Measurements from ENCODE around the gene SLC15A5. TPM values are rescaled to one million over a fixed set of nuclear protein-coding genes. Genes with fewer than 3 reads are reported as not detected.

SLC15A5 gene
- total RNA-seq, 2 donors from 2014 or later = not detected

GRCh38 chr12:16183541-16183940 is 93.9 kb downstream of the SLC15A5 start:
- DNase-seq (ENCODE audit: low spot score) = no peak
- no peaks in the 10 kb centered on the region for H3K9me3 ChIP-seq
- no peaks in the 10 kb centered on the region for H3K4me1 ChIP-seq (ENCODE audit: control insufficient read depth in 1 of 2, low read depth in 2 of 2)
- ATAC-seq (ENCODE audit: insufficient number of reproducible peaks, low FRiP score, low read depth) = no peak
- TF ChIP-seq CTCF (IDR thresholded peaks at IDR 0.05) = no peak
- no peaks in the 10 kb centered on the region for H3K36me3 ChIP-seq
- no peak overlapping the region for H3K27ac ChIP-seq
- no peak overlapping the region for H3K4me3 ChIP-seq
- H3K27me3 ChIP-seq (replicated peaks; ENCODE audit: insufficient read depth) = no peaks in the 10 kb centered on the region

GRCh38 chr12:16175840-16176239 is 101.6 kb downstream of the SLC15A5 start:
- no peak overlapping the region for H3K27ac ChIP-seq
- no peaks in the 10 kb centered on the region for H3K36me3 ChIP-seq
- no peaks in the 10 kb centered on the region for H3K27me3 ChIP-seq (replicated peaks; ENCODE audit: insufficient read depth)
- no peak for TF ChIP-seq CTCF (IDR thresholded peaks at IDR 0.05)
- H3K4me3 ChIP-seq = no peak overlapping the region
- ATAC-seq (ENCODE audit: insufficient number of reproducible peaks, low FRiP score, low read depth) = no peak
- H3K9me3 ChIP-seq = no peaks in the 10 kb centered on the region
- H3K4me1 ChIP-seq (ENCODE audit: control insufficient read depth in 1 of 2, low read depth in 2 of 2) = no peaks in the 10 kb centered on the region
- no peak for DNase-seq (ENCODE audit: low spot score)

GRCh38 chr12:16174282-16174681 is 103.2 kb downstream of the SLC15A5 start:
- no peak for TF ChIP-seq CTCF (IDR thresholded peaks at IDR 0.05)
- Histone ChIP-seq H3K27ac (no peak overlapping the region), H3K27me3 (replicated peaks; ENCODE audit: insufficient read depth) (no peaks in the 10 kb centered on the region), H3K4me1 (ENCODE audit: control insufficient read depth in 1 of 2, low read depth in 2 of 2) (no peaks in the 10 kb centered on the region), H3K36me3 (no peaks in the 10 kb centered on the region), H3K9me3 (no peaks in the 10 kb centered on the region), H3K4me3 (no peak overlapping the region)
- no peak for DNase-seq (ENCODE audit: low spot score)
- ATAC-seq (ENCODE audit: insufficient number of reproducible peaks, low FRiP score, low read depth) = no peak

GRCh38 chr12:16171348-16171747 is 106.1 kb downstream of the SLC15A5 start:
- DNase-seq (ENCODE audit: low spot score) = no peak
- Histone ChIP-seq H3K4me1 (ENCODE audit: control insufficient read depth in 1 of 2, low read depth in 2 of 2) (no peaks in the 10 kb centered on the region), H3K9me3 (no peaks in the 10 kb centered on the region), H3K27ac (no peak overlapping the region), H3K27me3 (replicated peaks; ENCODE audit: insufficient read depth) (no peaks in the 10 kb centered on the region), H3K4me3 (no peak overlapping the region), H3K36me3 (no peaks in the 10 kb centered on the region)
- TF ChIP-seq CTCF (IDR thresholded peaks at IDR 0.05) = no peak
- ATAC-seq (ENCODE audit: insufficient number of reproducible peaks, low FRiP score, low read depth) = no peak

- Histone ChIP-seq H3K27ac (no peak overlapping the region), H3K4me1 (ENCODE audit: control insufficient read depth in 1 of 2, low read depth in 2 of 2) (no peaks in the 10 kb centered on the region), H3K9me3 (no peaks in the 10 kb centered on the region), H3K36me3 (no peaks in the 10 kb centered on the region), H3K27me3 (replicated peaks; ENCODE audit: insufficient read depth) (no peaks in the 10 kb centered on the region), H3K4me3 (no peak overlapping the region)
- DNase-seq (ENCODE audit: low spot score) (no peak), ATAC-seq (ENCODE audit: insufficient number of reproducible peaks, low FRiP score, low read depth) (no peak)
- TF ChIP-seq CTCF (IDR thresholded peaks at IDR 0.05) = no peak
Observed at GRCh38 chr12:16168078-16168477, 109.4 kb downstream of the SLC15A5 start.

All from thoracic aorta (tissue), 2 donors.